ENCODE results near the gene SUSD2.

Gene SUSD2

GRCh38 chr22:24156141-24156912, 25.0 kb upstream of the SUSD2 start:
- TF ChIP-seq, protein P1, sequence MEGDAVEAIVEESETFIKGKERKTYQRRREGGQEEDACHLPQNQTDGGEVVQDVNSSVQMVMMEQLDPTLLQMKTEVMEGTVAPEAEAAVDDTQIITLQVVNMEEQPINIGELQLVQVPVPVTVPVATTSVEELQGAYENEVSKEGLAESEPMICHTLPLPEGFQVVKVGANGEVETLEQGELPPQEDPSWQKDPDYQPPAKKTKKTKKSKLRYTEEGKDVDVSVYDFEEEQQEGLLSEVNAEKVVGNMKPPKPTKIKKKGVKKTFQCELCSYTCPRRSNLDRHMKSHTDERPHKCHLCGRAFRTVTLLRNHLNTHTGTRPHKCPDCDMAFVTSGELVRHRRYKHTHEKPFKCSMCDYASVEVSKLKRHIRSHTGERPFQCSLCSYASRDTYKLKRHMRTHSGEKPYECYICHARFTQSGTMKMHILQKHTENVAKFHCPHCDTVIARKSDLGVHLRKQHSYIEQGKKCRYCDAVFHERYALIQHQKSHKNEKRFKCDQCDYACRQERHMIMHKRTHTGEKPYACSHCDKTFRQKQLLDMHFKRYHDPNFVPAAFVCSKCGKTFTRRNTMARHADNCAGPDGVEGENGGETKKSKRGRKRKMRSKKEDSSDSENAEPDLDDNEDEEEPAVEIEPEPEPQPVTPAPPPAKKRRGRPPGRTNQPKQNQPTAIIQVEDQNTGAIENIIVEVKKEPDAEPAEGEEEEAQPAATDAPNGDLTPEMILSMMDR (IDR thresholded peaks at IDR 0.05; ENCODE audit: low read depth, low read length), result no peak
- DNase-seq, result peak; percentile 66
- Histone ChIP-seq H3K36me3 (no peaks in the 10 kb centered on the region), H3K9me3 (no peaks in the 10 kb centered on the region), H3K4me3 (ENCODE audit: low read depth, low read length) (peak overlapping the region; percentile 60), H3K27me3 (no peaks in the 10 kb centered on the region), H3K4me1 (peaks cover 9% of the 10 kb centered on the region)

DNA sequence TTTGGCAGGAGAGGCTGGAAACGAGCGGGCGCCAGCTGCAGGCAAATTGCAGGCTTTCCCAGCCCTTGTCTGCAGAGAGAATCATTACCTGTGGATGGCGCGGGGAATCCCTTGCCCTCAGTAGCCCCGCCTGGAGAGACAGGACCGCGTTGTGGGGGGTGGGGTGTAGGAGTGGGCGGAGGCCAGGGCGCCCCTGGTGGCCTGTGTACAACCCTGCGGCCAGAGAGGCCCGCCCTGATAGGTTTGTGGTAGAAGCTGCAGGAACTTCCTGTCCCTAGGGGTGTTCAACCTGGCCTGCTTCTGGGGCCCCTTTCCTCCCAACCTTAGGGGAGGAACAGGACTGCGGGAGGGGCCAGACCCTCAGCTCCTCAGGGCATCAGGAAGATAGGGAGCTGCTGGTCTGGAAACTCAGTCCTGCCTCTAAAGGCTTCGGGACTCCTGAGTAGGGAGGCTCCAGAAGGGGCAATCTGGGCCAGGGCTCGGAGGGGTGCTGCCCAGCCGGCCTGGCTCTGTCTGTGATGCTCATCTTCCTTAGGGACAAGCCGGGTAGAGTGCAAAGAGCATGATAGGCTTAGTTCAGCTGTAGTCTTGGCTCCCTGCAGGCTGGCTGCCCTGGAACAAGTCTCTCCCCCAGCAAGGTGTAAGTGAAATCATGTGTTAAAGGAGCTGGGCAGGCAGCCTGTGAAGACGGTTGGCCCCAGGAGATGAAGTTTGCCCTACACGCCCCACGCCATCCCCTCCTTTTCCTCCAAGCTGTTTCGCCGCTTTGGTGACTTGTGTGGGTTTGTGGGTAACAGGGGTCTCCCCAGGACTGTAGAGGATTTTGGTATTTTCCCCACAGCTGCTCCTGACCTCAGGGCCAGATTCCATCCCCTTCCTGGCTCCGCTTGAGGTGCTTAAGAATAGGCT, 24.1 kb upstream of the SUSD2 start:
- H3K27me3 ChIP-seq, result no peaks in the 10 kb centered on the region
- TF ChIP-seq, protein P1 (IDR thresholded peaks at IDR 0.05; ENCODE audit: low read depth, low read length), result peak; percentile 92
- H3K4me1 ChIP-seq, result peaks cover 9% of the 10 kb centered on the region
- no peaks in the 10 kb centered on the region for H3K36me3 ChIP-seq
- peak overlapping the region; percentile 60 for H3K4me3 ChIP-seq (ENCODE audit: low read depth, low read length)
- H3K9me3 ChIP-seq, result no peaks in the 10 kb centered on the region
- peak; percentile 94 for DNase-seq

DNA sequence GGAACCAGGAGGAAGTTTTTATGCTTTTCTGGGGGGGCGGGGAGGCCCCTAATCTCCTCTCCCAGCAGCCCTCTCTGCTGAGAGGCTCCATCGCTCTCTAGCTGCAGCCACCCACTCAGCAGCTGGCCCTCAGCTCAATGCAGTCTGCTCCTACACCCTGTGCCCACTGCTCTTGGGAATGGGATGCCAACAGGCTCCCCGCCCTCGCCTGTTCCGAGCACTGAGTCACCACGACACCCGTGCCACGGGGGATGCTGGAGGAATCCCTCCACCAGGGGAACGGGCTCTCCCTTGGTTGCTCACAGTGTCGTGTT, 23.5 kb upstream of the SUSD2 start:
- TF ChIP-seq, protein P1 (IDR thresholded peaks at IDR 0.05; ENCODE audit: low read depth, low read length), result no peak
- no peaks in the 10 kb centered on the region for H3K9me3 ChIP-seq
- no peak overlapping the region for H3K4me3 ChIP-seq (ENCODE audit: low read depth, low read length)
- no peaks in the 10 kb centered on the region for H3K36me3 ChIP-seq
- H3K4me1 ChIP-seq, result peaks cover 9% of the 10 kb centered on the region
- DNase-seq, result no peak
- no peaks in the 10 kb centered on the region for H3K27me3 ChIP-seq

DNA sequence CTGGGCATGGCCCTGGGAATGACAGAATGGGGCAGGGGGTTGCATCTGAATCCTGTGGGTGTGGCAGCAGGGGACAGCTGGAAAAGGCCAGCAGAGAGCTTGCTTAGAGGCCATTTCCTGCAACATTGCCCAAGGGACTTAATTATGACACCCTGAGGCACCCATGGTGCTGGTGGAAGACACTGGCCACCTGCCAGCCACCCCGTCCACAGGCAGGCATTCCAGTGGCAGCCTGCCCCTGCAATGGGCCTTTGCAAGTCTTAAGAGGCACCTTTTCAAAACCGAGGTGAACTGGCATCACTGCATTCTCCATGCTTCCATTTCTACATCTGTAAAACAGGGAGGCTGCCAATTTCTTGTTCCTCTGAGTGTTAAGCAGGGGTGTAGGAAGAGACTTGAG, 21.6 kb upstream of the SUSD2 start:
- peaks cover under 1% of the 10 kb centered on the region; the same call in 1 of the 2 replicates for H3K36me3 ChIP-seq
- H3K4me1 ChIP-seq, result peaks cover 9% of the 10 kb centered on the region
- no peak for DNase-seq
- no peak overlapping the region for H3K4me3 ChIP-seq (ENCODE audit: low read depth, low read length)
- no peaks in the 10 kb centered on the region for H3K27me3 ChIP-seq
- H3K9me3 ChIP-seq, result no peaks in the 10 kb centered on the region
- TF ChIP-seq, protein P1 (IDR thresholded peaks at IDR 0.05; ENCODE audit: low read depth, low read length), result no peak

GRCh38 chr22:24160546-24160945, 20.7 kb upstream of the SUSD2 start:
- peak; percentile 33 for DNase-seq
- Histone ChIP-seq H3K4me3 (ENCODE audit: low read depth, low read length) (no peak overlapping the region), H3K27me3 (no peaks in the 10 kb centered on the region), H3K36me3 (peaks cover 10% of the 10 kb centered on the region), H3K9me3 (no peaks in the 10 kb centered on the region), H3K4me1 (peaks cover 7% of the 10 kb centered on the region)
- TF ChIP-seq, protein P1 (IDR thresholded peaks at IDR 0.05; ENCODE audit: low read depth, low read length), result no peak

- H3K4me3 ChIP-seq (ENCODE audit: low read depth, low read length), result no peak overlapping the region
- H3K4me1 ChIP-seq, result peaks cover 6% of the 10 kb centered on the region
- no peak for DNase-seq
- no peaks in the 10 kb centered on the region for H3K9me3 ChIP-seq
- TF ChIP-seq, protein P1 (IDR thresholded peaks at IDR 0.05; ENCODE audit: low read depth, low read length), result no peak
- H3K36me3 ChIP-seq, result peaks cover 10% of the 10 kb centered on the region
- H3K27me3 ChIP-seq, result no peaks in the 10 kb centered on the region
Measured at GRCh38 chr22:24161485-24161884, 19.8 kb upstream of the SUSD2 start.
